Liver (tissue), 9 donors: ENCODE measurements around the gene ARMH1. TPM values are rescaled to one million over a fixed set of nuclear protein-coding genes. Genes with fewer than 3 reads are reported as not detected.

Experiments used
- DNase-seq: peaks from one replicate; pipeline ENCODE4 v3.0.0-alpha.2; 2017; ENCODE audit warnings: low spot score
- H3K27ac ChIP-seq, 2 donors: one replicate each; pipeline ENCODE4 v1.7.0; 2013; ENCODE audit warnings: inconsistent platforms in 2 of 2, low read length in 2 of 2, control low read depth in 1 of 2, low read depth in 1 of 2, mild to moderate bottlenecking in 1 of 2
- H3K27me3 ChIP-seq, 4 donors: one replicate each; pipeline versions ENCODE4 v1.6.1 to v1.7.0; 2013; ENCODE audit warnings: low read length in 3 of 4, inconsistent platforms in 1 of 4, mild to moderate bottlenecking in 1 of 4, moderate library complexity in 1 of 4; ENCODE audit not compliant: control insufficient read depth in 4 of 4, insufficient read depth in 4 of 4
- H3K36me3 ChIP-seq, 4 donors: one replicate each; pipeline versions ENCODE4 v1.6.1 to v1.7.0; 2013; ENCODE audit warnings: low read length in 3 of 4, mild to moderate bottlenecking in 3 of 4, low read depth in 1 of 4, moderate library complexity in 1 of 4; ENCODE audit not compliant: control insufficient read depth in 4 of 4, insufficient read depth in 3 of 4
- H3K4me1 ChIP-seq, 4 donors: one replicate each; pipeline versions ENCODE4 v1.6.1 to v1.7.0; 2013; ENCODE audit warnings: low read length in 3 of 4, mild to moderate bottlenecking in 3 of 4, moderate library complexity in 1 of 4; ENCODE audit not compliant: control insufficient read depth in 4 of 4, insufficient read depth in 4 of 4
- H3K4me3 ChIP-seq, 3 donors: one replicate each; pipeline versions ENCODE4 v1.6.1 to v1.7.0; 2013; ENCODE audit warnings: low read length in 3 of 3, control low read depth in 1 of 3, low read depth in 1 of 3, mild to moderate bottlenecking in 1 of 3
- H3K9ac ChIP-seq, 2 donors: one replicate each; pipeline ENCODE4 v1.7.0; 2013; ENCODE audit warnings: low read length in 2 of 2, mild to moderate bottlenecking in 2 of 2, moderate library complexity in 2 of 2, control low read depth in 1 of 2, low read depth in 1 of 2
- H3K9me3 ChIP-seq, 4 donors: one replicate each; pipeline versions ENCODE4 v1.6.1 to v1.7.0; 2013; ENCODE audit warnings: low read length in 3 of 4; ENCODE audit not compliant: control insufficient read depth in 4 of 4
- ATF3 ChIP-seq: IDR thresholded peaks from 2 replicates; pipeline ENCODE4 v1.6.1; 2016; ENCODE audit warnings: antibody characterized with exemption
- FOXA1 ChIP-seq: IDR thresholded peaks from 2 replicates; pipeline ENCODE4 v1.6.1; 2016; ENCODE audit warnings: antibody characterized with exemption
- FOXA2 ChIP-seq: IDR thresholded peaks from 2 replicates; pipeline ENCODE4 v1.6.1; 2016; ENCODE audit warnings: antibody characterized with exemption
- HNF4A ChIP-seq, 2 donors: conservative IDR thresholded peaks; 2 replicates each; pipeline ENCODE4 v1.6.1; 2016; ENCODE audit warnings: antibody characterized with exemption in 2 of 2, mild to moderate bottlenecking in 2 of 2
- HNF4G ChIP-seq: IDR thresholded peaks from 2 replicates; pipeline ENCODE4 v1.6.1; 2016; ENCODE audit warnings: antibody characterized with exemption
- JUND ChIP-seq, 2 donors: IDR thresholded peaks; 2 replicates each; pipeline ENCODE4 v1.6.1; 2016; ENCODE audit warnings: antibody characterized with exemption in 2 of 2
- NR2F2 ChIP-seq: IDR thresholded peaks from 2 replicates; pipeline ENCODE4 v1.6.1; 2016; ENCODE audit warnings: antibody characterized with exemption
- RAD21 ChIP-seq, 2 donors: IDR thresholded peaks; 2 replicates each; pipeline ENCODE4 v1.6.1; 2016; ENCODE audit warnings: antibody characterized with exemption in 2 of 2, mild to moderate bottlenecking in 2 of 2
- REST ChIP-seq: IDR thresholded peaks from 2 replicates; pipeline ENCODE4 v1.6.1; 2016; ENCODE audit warnings: antibody characterized with exemption, mild to moderate bottlenecking
- RXRA ChIP-seq, 2 donors: IDR thresholded peaks; 2 replicates each; pipeline ENCODE4 v1.6.1; 2017 to 2018; ENCODE audit warnings: antibody characterized with exemption in 2 of 2, mild to moderate bottlenecking in 1 of 2
- SP1 ChIP-seq: IDR thresholded peaks from 2 replicates; pipeline ENCODE4 v1.6.1; 2018; ENCODE audit warnings: antibody characterized with exemption, mild to moderate bottlenecking
- YY1 ChIP-seq: IDR thresholded peaks from 2 replicates; pipeline ENCODE4 v1.6.1; 2016; ENCODE audit warnings: antibody characterized with exemption, mild to moderate bottlenecking
- ZBTB33 ChIP-seq: IDR thresholded peaks from 2 replicates; pipeline ENCODE4 v1.6.1; 2016; ENCODE audit warnings: antibody characterized with exemption
- WGBS: extraction: QIAGEN DNeasy Blood & Tissue Kit; methylation state at CpG from one replicate; pipeline ENCODE4 v1.1.7; 2013; 5-methylcytosine and 5-hydroxymethylcytosine counted together
- polyA plus RNA-seq, 2 donors: library from polyadenylated mRNA; stranded (reverse) in 1 of 2; unstranded in 1 of 2; fragments of 200-250 nt in 1 of 2; fragments of >200 nt in 1 of 2; fragmentation: Nextera tagmentation in 1 of 2; extraction: Ambion mirVana in 1 of 2; gene quantifications; one replicate each; pipeline versions ENCODE4 v1.2.1 to v1.2.3, GENCODE V29; 2013 to 2015
- total RNA-seq, 2 donors: library from RNA; depleted of rRNA; stranded (reverse); fragments of >200 nt; gene quantifications; one replicate each; pipeline ENCODE4 v1.2.3, GENCODE V29; 2014
- TF ChIP-seq, protein P1 (sequence below): IDR thresholded peaks from 2 replicates; pipeline ENCODE4 v1.6.1; 2016; ENCODE audit warnings: antibody characterized with exemption
- TF ChIP-seq, protein P2 (sequence below): fragments of 150-350 bp; IDR thresholded peaks from 2 replicates; pipeline ENCODE4 v1.5.1; 2017; ENCODE audit warnings: improper control_type of control experiment, low read depth, low read length; ENCODE audit not compliant: missing input control
- donor health status: healthy.
- donor health status: healthy.
- donor health status: healthy.
- donor health status: healthy.
- donor health status: healthy.

Gene ARMH1
- total and polyA plus RNA-seq, 4 donors, result 2.2 to 20.3 (median 5.5) TPM

DNA sequence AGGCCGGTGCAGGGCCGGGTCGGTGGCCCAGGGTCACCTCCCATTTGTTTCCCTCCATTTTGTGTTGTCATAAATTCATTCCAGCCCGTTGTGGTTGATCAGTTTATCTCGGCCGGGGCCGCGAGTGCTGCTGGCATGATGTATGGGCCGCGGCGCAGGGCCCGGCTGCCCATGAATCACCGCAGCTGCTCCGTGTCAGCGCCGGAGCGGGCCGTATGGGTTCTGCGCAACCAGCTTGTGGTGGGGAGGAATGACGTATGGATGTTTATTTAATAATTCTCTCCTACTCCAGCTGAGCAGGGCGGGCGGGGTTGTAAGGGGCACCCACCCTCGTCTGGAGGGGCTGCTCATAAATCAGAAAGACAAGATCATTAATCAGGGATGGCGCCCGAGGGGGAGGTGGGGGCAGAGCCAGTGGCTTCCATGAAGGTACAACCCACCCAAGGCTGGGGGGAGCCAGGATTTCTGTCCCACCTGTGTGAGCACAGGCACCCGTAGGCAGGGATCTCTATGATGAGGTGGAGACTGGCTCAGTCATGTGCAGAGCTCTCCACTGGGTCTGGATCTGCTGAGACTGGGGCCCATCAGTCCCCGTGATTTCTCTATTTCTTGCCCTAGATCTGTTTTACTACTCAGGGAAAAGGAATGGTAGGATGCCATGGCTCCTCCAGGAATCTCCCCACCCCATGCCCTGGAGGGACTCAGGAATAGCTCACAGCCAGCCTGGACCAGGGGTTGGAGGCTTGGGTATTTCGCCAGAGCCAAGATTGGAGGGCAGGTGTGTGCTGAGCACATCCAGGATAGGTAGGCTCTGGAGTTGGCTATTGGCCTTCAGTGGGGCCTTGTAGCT lies 28.0 kb upstream of the ARMH1 start:
- H3K36me3 ChIP-seq, result peaks cover 7 to 50% (median 14%) of the 10 kb centered on the region in 4 donors
- peak overlapping the region; percentile 76 to 77 for H3K27ac ChIP-seq
- peaks cover 7 to 59% (median 32%) of the 10 kb centered on the region in 4 donors for H3K4me1 ChIP-seq
- no peak for DNase-seq
- WGBS, result 91% methylated on average over 28 of the region's 28 CpGs
- TF ChIP-seq FOXA2 (no peak), RXRA (IDR thresholded peaks at IDR 0.05) (no peak)
- TF ChIP-seq, protein P1, sequence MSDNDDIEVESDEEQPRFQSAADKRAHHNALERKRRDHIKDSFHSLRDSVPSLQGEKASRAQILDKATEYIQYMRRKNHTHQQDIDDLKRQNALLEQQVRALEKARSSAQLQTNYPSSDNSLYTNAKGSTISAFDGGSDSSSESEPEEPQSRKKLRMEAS, result no peak
- H3K9ac ChIP-seq, result no peak overlapping the region
- no peaks in the 10 kb centered on the region for H3K9me3 ChIP-seq
- H3K4me3 ChIP-seq, result no peak overlapping the region
- no peaks in the 10 kb centered on the region for H3K27me3 ChIP-seq

DNA sequence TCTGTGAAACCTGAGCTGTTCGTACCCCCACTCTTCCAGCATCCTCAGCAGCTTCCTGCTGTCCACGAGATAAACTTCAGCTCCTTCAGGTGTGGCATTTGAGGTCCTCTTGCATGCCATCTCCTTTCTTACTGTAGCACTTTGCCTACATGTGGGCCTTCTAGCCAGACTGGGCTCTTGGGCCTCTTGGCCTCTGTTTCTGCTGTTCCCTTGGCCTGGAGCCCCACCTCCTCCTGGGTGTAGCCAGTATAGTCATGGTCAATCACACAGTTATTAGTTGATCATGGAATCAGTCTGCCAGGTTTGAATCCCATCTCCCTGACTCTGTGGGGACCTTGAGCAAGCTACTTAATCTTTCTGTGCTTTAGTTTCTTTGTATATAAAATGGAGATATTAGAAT lies 26.6 kb upstream of the ARMH1 start:
- TF ChIP-seq FOXA1, result no peak
- no peak for TF ChIP-seq REST
- TF ChIP-seq JUND (IDR thresholded peaks at IDR 0.05), result no peak
- TF ChIP-seq ZBTB33, result no peak
- no peak for TF ChIP-seq RAD21 (IDR thresholded peaks at IDR 0.05)
- TF ChIP-seq NR2F2, result no peak
- no peak for TF ChIP-seq SP1
- TF ChIP-seq YY1, result no peak
- no peak for TF ChIP-seq HNF4A (conservative IDR thresholded peaks at IDR 0.05)
- TF ChIP-seq FOXA2, result no peak
- no peak for TF ChIP-seq ATF3
- TF ChIP-seq, protein P2, sequence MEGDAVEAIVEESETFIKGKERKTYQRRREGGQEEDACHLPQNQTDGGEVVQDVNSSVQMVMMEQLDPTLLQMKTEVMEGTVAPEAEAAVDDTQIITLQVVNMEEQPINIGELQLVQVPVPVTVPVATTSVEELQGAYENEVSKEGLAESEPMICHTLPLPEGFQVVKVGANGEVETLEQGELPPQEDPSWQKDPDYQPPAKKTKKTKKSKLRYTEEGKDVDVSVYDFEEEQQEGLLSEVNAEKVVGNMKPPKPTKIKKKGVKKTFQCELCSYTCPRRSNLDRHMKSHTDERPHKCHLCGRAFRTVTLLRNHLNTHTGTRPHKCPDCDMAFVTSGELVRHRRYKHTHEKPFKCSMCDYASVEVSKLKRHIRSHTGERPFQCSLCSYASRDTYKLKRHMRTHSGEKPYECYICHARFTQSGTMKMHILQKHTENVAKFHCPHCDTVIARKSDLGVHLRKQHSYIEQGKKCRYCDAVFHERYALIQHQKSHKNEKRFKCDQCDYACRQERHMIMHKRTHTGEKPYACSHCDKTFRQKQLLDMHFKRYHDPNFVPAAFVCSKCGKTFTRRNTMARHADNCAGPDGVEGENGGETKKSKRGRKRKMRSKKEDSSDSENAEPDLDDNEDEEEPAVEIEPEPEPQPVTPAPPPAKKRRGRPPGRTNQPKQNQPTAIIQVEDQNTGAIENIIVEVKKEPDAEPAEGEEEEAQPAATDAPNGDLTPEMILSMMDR, result no peak
- no peak for TF ChIP-seq HNF4G
- Histone ChIP-seq H3K36me3 (peaks cover 4 to 43% (median 11%) of the 10 kb centered on the region in 4 donors), H3K9me3 (no peaks in the 10 kb centered on the region), H3K4me3 (no peak overlapping the region), H3K4me1 (peaks cover 5 to 50% (median 32%) of the 10 kb centered on the region in 4 donors), H3K27me3 (no peaks in the 10 kb centered on the region), H3K27ac (no peak overlapping the region), H3K9ac (no peak overlapping the region)
- 86% methylated on average over 2 of the region's 2 CpGs for WGBS
- no peak for DNase-seq
